ENCODE results near the gene AZU1.
A peak's percentile ranks its signal among the peaks of the same experiment; 100 is the strongest.

Gene AZU1

DNA sequence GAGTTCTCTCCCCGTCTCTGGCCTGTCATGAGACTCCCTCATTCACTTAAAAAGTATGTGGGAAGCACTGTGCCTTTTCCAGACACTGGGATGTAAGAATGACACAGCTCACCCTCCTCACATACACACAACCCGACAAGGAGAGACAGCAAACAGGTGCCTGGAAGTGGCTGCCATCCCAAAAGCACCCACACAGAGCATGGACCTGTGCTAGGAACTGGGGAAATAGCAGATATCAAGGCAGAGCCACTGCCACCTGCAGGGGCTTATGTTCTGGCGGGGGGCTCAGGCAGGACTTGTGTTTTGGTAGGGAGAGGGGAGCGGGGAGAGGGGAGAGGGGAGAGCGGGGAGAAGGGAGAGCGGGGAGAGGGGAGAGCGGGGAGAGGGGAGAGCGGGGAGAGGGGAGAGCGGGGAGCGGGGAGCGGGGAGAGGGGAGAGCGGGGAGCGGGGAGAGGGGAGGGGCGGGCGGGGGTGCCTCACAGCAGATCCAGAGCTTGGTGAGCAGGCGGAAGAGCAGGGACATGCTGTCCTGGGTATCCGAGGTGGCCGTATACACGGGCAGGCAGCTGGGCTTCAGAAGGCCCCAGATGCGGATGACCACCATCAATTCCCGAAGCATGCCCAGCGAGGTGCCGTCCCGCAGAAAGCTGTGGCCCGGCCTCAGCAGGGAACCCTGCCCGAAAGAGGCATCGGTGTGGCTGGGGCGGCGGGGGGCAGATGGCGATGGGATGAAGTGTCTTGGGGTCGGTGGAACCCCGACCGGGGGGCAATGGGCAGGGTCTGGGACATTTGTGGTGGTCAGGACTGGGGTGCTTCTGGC, 44.0 kb downstream of the AZU1 start (continued):
- TF ChIP-seq, protein P1, sequence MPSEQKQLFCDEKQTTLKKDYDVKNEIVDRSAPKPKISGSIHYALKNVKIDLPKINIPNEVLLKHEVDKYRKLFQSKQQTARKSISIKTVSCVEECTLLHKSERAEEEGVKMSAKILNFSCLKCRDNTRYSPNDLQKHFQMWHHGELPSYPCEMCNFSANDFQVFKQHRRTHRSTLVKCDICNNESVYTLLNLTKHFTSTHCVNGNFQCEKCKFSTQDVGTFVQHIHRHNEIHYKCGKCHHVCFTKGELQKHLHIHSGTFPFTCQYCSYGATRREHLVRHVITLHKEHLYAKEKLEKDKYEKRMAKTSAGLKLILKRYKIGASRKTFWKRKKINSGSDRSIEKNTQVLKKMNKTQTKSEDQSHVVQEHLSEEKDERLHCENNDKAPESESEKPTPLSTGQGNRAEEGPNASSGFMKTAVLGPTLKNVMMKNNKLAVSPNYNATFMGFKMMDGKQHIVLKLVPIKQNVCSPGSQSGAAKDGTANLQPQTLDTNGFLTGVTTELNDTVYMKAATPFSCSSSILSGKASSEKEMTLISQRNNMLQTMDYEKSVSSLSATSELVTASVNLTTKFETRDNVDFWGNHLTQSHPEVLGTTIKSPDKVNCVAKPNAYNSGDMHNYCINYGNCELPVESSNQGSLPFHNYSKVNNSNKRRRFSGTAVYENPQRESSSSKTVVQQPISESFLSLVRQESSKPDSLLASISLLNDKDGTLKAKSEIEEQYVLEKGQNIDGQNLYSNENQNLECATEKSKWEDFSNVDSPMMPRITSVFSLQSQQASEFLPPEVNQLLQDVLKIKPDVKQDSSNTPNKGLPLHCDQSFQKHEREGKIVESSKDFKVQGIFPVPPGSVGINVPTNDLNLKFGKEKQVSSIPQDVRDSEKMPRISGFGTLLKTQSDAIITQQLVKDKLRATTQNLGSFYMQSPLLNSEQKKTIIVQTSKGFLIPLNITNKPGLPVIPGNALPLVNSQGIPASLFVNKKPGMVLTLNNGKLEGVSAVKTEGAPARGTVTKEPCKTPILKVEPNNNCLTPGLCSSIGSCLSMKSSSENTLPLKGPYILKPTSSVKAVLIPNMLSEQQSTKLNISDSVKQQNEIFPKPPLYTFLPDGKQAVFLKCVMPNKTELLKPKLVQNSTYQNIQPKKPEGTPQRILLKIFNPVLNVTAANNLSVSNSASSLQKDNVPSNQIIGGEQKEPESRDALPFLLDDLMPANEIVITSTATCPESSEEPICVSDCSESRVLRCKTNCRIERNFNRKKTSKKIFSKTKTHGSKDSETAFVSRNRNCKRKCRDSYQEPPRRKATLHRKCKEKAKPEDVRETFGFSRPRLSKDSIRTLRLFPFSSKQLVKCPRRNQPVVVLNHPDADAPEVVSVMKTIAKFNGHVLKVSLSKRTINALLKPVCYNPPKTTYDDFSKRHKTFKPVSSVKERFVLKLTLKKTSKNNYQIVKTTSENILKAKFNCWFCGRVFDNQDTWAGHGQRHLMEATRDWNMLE (tag by site-specific recombination; conservative IDR thresholded peaks at IDR 0.05; ENCODE audit: low read depth): no peak
- TF ChIP-seq, protein P2, sequence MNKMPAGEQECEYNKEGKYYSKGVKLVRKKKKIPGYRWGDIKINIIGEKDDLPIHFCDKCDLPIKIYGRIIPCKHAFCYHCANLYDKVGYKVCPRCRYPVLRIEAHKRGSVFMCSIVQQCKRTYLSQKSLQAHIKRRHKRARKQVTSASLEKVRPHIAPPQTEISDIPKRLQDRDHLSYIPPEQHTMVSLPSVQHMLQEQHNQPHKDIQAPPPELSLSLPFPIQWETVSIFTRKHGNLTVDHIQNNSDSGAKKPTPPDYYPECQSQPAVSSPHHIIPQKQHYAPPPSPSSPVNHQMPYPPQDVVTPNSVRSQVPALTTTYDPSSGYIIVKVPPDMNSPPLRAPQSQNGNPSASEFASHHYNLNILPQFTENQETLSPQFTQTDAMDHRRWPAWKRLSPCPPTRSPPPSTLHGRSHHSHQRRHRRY (tag by site-specific recombination; IDR thresholded peaks at IDR 0.05): no peak
- TF ChIP-seq ZNF843 (tag by site-specific recombination; IDR thresholded peaks at IDR 0.05) (no peak), ZNF16 (tag by site-specific recombination; IDR thresholded peaks at IDR 0.05; ENCODE audit: low read depth) (no peak), ZNF529 (tag by site-specific recombination; IDR thresholded peaks at IDR 0.05; ENCODE audit: insufficient replicate concordance) (no peak), KLF8 (tag by site-specific recombination; IDR thresholded peaks at IDR 0.05) (0 out of 2 replicates have a peak, but pooled peaks have one; percentile 36)
- TF ChIP-seq, protein P3, sequence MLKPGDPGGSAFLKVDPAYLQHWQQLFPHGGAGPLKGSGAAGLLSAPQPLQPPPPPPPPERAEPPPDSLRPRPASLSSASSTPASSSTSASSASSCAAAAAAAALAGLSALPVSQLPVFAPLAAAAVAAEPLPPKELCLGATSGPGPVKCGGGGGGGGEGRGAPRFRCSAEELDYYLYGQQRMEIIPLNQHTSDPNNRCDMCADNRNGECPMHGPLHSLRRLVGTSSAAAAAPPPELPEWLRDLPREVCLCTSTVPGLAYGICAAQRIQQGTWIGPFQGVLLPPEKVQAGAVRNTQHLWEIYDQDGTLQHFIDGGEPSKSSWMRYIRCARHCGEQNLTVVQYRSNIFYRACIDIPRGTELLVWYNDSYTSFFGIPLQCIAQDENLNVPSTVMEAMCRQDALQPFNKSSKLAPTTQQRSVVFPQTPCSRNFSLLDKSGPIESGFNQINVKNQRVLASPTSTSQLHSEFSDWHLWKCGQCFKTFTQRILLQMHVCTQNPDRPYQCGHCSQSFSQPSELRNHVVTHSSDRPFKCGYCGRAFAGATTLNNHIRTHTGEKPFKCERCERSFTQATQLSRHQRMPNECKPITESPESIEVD (tag by site-specific recombination; IDR thresholded peaks at IDR 0.05): no peak

DNA sequence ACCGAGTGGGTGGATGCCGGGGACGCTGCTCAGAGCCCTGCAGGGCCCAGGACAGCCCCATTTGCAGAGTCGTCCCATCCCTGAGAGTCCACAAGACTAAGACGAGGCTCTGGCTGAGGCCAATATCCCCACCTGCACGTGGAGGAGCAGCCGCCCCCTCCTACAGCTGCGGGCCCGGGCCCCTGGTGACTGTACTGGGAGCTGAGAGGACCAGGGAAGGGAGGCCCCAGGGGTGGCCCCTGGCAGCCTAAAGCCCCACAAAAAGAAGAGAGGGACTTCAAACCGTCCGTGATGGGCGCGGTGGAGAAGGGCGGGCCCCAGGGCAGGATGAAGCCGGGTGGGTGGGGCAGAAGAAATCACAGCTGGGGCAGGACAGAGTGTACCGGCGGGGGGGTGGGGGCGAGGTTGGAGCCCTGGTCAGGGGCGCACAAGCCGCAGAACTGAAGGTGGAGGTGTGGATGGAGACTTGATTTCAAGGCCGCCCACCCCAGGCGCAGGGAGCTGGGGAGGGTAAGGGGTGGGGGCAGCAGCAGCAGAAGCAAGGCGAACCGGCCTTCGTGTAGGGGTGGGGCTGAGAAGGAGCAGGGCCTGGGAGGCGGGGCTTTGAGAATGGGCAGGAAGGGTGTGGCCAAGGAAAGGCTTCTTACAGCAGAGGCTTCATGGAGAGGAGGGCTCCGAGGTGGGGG, 44.8 kb downstream of the AZU1 start:
- no peaks in the 10 kb centered on the region for H3K9me3 ChIP-seq (ENCODE audit: control insufficient read depth, insufficient read depth, low read depth, low read length)
- ChIA-PET POLR2A (interaction anchor here (0.5 kb wide), 1 partner anchor 26 kb away, joined by 3 read pairs; no protein-coding TSS in a partner anchor), CTCF (no interaction called here)
- H3K4me3 ChIP-seq (ENCODE audit: low read depth, low read length): no peak overlapping the region
- H3K27ac ChIP-seq (ENCODE audit: extremely low read depth, low read depth, low read length): no peak overlapping the region
- no peaks in the 10 kb centered on the region; the same call in 1 of the 2 replicates for H3K4me1 ChIP-seq (ENCODE audit: control insufficient read depth, insufficient read depth, low read length)
- H3K36me3 ChIP-seq (ENCODE audit: control insufficient read depth in 2 of 2, insufficient read depth in 1 of 2, low read length in 2 of 2): peaks cover 7 to 68% of the 10 kb centered on the region in 2 experiments; a peak in 2 of 3 replicates
- no peak for TF ChIP-seq ZNF600 (tag by site-specific recombination; IDR thresholded peaks at IDR 0.05)
- no peak for TF ChIP-seq ZBTB17 (tag by site-specific recombination; IDR thresholded peaks at IDR 0.05)
- peak; percentile 72 for TF ChIP-seq KLF9 (tag by site-specific recombination; IDR thresholded peaks at IDR 0.05; ENCODE audit: low read depth)
- TF ChIP-seq, protein P4, sequence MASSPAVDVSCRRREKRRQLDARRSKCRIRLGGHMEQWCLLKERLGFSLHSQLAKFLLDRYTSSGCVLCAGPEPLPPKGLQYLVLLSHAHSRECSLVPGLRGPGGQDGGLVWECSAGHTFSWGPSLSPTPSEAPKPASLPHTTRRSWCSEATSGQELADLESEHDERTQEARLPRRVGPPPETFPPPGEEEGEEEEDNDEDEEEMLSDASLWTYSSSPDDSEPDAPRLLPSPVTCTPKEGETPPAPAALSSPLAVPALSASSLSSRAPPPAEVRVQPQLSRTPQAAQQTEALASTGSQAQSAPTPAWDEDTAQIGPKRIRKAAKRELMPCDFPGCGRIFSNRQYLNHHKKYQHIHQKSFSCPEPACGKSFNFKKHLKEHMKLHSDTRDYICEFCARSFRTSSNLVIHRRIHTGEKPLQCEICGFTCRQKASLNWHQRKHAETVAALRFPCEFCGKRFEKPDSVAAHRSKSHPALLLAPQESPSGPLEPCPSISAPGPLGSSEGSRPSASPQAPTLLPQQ (tag by site-specific recombination; IDR thresholded peaks at IDR 0.05): 0 out of 2 replicates have a peak, but pooled peaks have one; percentile 15
- TF ChIP-seq ZNF366 (tag by site-specific recombination; conservative IDR thresholded peaks at IDR 0.05): no peak
- TF ChIP-seq KLF7 (tag by site-specific recombination; IDR thresholded peaks at IDR 0.05; ENCODE audit: borderline replicate concordance): 0 out of 2 replicates have a peak, but pooled peaks have one; percentile 19
- TF ChIP-seq, protein P5, sequence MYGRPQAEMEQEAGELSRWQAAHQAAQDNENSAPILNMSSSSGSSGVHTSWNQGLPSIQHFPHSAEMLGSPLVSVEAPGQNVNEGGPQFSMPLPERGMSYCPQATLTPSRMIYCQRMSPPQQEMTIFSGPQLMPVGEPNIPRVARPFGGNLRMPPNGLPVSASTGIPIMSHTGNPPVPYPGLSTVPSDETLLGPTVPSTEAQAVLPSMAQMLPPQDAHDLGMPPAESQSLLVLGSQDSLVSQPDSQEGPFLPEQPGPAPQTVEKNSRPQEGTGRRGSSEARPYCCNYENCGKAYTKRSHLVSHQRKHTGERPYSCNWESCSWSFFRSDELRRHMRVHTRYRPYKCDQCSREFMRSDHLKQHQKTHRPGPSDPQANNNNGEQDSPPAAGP (tag by site-specific recombination; IDR thresholded peaks at IDR 0.05): 0 out of 2 replicates have a peak, but pooled peaks have one; percentile 23
- TF ChIP-seq EGR2 (tag by site-specific recombination; IDR thresholded peaks at IDR 0.05; ENCODE audit: low read depth): 0 out of 2 replicates have a peak, but pooled peaks have one; percentile 34
- TF ChIP-seq SP2 (tag by site-specific recombination; IDR thresholded peaks at IDR 0.05): peak; percentile 55
- TF ChIP-seq, protein P6, sequence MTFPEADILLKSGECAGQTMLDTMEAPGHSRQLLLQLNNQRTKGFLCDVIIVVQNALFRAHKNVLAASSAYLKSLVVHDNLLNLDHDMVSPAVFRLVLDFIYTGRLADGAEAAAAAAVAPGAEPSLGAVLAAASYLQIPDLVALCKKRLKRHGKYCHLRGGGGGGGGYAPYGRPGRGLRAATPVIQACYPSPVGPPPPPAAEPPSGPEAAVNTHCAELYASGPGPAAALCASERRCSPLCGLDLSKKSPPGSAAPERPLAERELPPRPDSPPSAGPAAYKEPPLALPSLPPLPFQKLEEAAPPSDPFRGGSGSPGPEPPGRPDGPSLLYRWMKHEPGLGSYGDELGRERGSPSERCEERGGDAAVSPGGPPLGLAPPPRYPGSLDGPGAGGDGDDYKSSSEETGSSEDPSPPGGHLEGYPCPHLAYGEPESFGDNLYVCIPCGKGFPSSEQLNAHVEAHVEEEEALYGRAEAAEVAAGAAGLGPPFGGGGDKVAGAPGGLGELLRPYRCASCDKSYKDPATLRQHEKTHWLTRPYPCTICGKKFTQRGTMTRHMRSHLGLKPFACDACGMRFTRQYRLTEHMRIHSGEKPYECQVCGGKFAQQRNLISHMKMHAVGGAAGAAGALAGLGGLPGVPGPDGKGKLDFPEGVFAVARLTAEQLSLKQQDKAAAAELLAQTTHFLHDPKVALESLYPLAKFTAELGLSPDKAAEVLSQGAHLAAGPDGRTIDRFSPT (tag by site-specific recombination; IDR thresholded peaks at IDR 0.05): no peak

All from HEK293 (cell line).